HepG2 (cell line): Measurements from ENCODE around the gene LRPPRC. TPM values are rescaled to one million over a fixed set of nuclear protein-coding genes. Genes with fewer than 3 reads are reported as not detected.
A peak's percentile ranks its signal among the peaks of the same experiment; 100 is the strongest.

Experiments
- CEBPG ChIP-seq: IDR thresholded peaks from 2 replicates; pipeline ENCODE4 v1.6.1; 2016
- EEA1 ChIP-seq: sonication (generic); formaldehyde crosslinking; IDR thresholded peaks from 2 replicates; pipeline ENCODE4 v1.5.1; 2020; ENCODE audit warnings: mild to moderate bottlenecking, missing genetic modification reagents, borderline replicate concordance
- ETV6 ChIP-seq: sonication (generic); formaldehyde crosslinking; conservative IDR thresholded peaks from 2 replicates; pipeline ENCODE4 v1.4.0; 2020; ENCODE audit warnings: missing genetic modification reagents
- KAT8 ChIP-seq: IDR thresholded peaks from 2 replicates; pipeline ENCODE4 v1.6.1; 2016; ENCODE audit warnings: missing genetic modification reagents, missing compliant biosample characterization
- KLF9 ChIP-seq: IDR thresholded peaks from 2 replicates; pipeline ENCODE4 v1.6.1; 2016; ENCODE audit warnings: low read depth
- KMT2A ChIP-seq: sonication (generic); formaldehyde crosslinking; IDR thresholded peaks from 2 replicates; pipeline ENCODE4 v1.4.0; 2020; ENCODE audit warnings: missing genetic modification reagents
- MIXL1 ChIP-seq: IDR thresholded peaks from 2 replicates; pipeline ENCODE4 v1.6.1; 2016
- PAWR ChIP-seq: sonication (generic); formaldehyde crosslinking; IDR thresholded peaks from 2 replicates; pipeline ENCODE4 v1.4.0; 2020; ENCODE audit warnings: missing genetic modification reagents, mild to moderate bottlenecking, borderline replicate concordance
- PTBP1 ChIP-seq: fragments of 200-400 bp; formaldehyde crosslinking; IDR thresholded peaks from 2 replicates; pipeline ENCODE4 v1.6.1; 2018; ENCODE audit warnings: low read length, low read depth; ENCODE audit not compliant: poor library complexity, severe bottlenecking
- RXRA ChIP-seq: sonication (generic); formaldehyde crosslinking; IDR thresholded peaks from 2 replicates; pipeline ENCODE4 v1.5.1; 2020; ENCODE audit warnings: missing genetic modification reagents
- TCF7L2 ChIP-seq: IDR thresholded peaks from 2 replicates; pipeline ENCODE4 v1.6.1; 2011; ENCODE audit warnings: mild to moderate bottlenecking, low read depth, low read length, moderate library complexity
- U2AF2 ChIP-seq: fragments of 200-400 bp; formaldehyde crosslinking; IDR thresholded peaks from 2 replicates; pipeline ENCODE4 v1.6.1; 2017; ENCODE audit warnings: low read depth, mild to moderate bottlenecking, low read length
- ZNF142 ChIP-seq: sonication (generic); formaldehyde crosslinking; IDR thresholded peaks from 2 replicates; pipeline ENCODE4 v1.4.0; 2020; ENCODE audit warnings: missing genetic modification reagents
- ZNF232 ChIP-seq: sonication (generic); formaldehyde crosslinking; IDR thresholded peaks from 2 replicates; pipeline ENCODE4 v1.4.0; 2020; ENCODE audit warnings: missing genetic modification reagents, borderline replicate concordance
- ZNF24 ChIP-seq: fragments of 450-650 bp; IDR thresholded peaks from 2 replicates; pipeline ENCODE4 v1.6.1; 2017; ENCODE audit warnings: antibody characterized with exemption, mild to moderate bottlenecking
- ZNF260 ChIP-seq: sonication (generic); formaldehyde crosslinking; IDR thresholded peaks from 2 replicates; pipeline ENCODE4 v1.4.0; 2020; ENCODE audit warnings: missing genetic modification reagents, low read depth, mild to moderate bottlenecking, borderline replicate concordance
- ZNF331 ChIP-seq: sonication (generic); formaldehyde crosslinking; IDR thresholded peaks from 2 replicates; pipeline ENCODE4 v1.4.0; 2020; ENCODE audit warnings: missing genetic modification reagents
- ZNF850 ChIP-seq: sonication (generic); formaldehyde crosslinking; conservative IDR thresholded peaks from 2 replicates; pipeline ENCODE4 v1.9.0; 2021; ENCODE audit warnings: mild to moderate bottlenecking, missing genetic modification reagents
- ZNF883 ChIP-seq: sonication (generic); formaldehyde crosslinking; IDR thresholded peaks from 2 replicates; pipeline ENCODE4 v1.5.1; 2020; ENCODE audit warnings: mild to moderate bottlenecking, missing genetic modification reagents; ENCODE audit errors: not compliant biosample characterization
- polyA plus RNA-seq, 8 experiments: library from polyadenylated mRNA; depleted of rRNA in 3 of 8; stranded (reverse) in 7 of 8; unstranded in 1 of 8; fragments of >200 nt; fragmentation: Illumina TruSeq in 4 of 8; extraction: Trizol in 4 of 8; gene quantifications; 2 replicates each; pipeline versions ENCODE4 v1.2.1 to v1.2.3, GENCODE V29; 2011 to 2016; ENCODE audit warnings: low read depth in 4 of 8, missing spikeins in 1 of 8, mixed read lengths in 1 of 8; ENCODE audit not compliant: insufficient read depth in 1 of 8
- total RNA-seq, 5 experiments: library from RNA; depleted of rRNA; stranded (reverse); fragments of >200 nt; fragmentation: Illumina TruSeq; extraction: Trizol; gene quantifications; 2 replicates each; pipeline ENCODE4 v1.2.3, GENCODE V29; 2016; ENCODE audit warnings: low read depth in 1 of 5
- TF ChIP-seq, protein P1 (sequence below): IDR thresholded peaks from 2 replicates; pipeline ENCODE4 v1.6.1; 2012; ENCODE audit warnings: low read length, improper control_type of control experiment
- TF ChIP-seq, protein P2 (sequence below): sonication (generic); formaldehyde crosslinking; IDR thresholded peaks from 2 replicates; pipeline ENCODE4 v1.5.0; 2020; ENCODE audit warnings: missing genetic modification reagents, mild to moderate bottlenecking, borderline replicate concordance

LRPPRC gene
- total and polyA plus RNA-seq, 2 of the 13 experiments (the other 11 are each of a cell fraction or from before 2014, with no cell fraction given), result 117 to 167 TPM

DNA sequence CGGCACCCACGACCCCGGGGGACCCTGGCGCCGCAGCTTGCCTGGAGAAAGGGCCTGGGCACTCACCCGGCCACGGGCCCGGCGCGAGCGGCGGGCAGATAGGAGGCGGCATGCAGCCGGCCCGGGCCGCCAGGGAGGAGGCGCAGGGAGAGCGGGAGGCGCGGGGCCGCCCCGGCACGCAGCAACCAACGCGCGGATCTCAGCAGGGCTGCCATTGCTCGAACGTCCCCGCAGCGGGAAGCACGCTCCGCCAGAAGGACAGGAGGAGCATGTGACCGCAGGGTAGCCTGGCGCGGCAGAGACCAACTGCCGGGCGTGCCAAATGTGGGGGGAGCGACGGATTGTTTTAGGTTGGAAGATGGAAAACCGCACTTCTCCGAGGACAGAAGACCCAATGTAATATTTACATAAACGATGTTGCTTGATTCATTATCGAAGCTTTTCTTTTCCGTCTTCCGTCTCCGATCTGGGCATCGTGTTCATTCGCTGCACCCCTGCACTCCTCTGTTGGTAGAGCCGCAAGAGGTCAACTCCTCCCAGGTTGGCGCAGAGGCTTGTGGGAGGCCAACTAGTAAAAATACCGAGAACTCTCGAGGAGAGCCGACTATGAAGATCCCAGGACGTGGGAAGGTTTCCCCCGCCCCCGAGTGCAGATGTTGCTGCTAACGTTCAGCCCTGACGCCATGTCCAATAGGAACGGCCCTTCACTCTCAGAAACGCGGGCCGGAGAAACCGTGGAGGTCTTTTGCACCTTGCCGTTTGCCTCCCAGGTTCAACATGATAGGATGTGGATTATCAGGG lies at the start of gene LRPPRC (continued):
- TF ChIP-seq TCF7L2 (no peak), KLF9 (no peak; the same call in 1 of the 2 replicates), RXRA (CRISPR knock-in tag) (no peak), EEA1 (peak; percentile 96), U2AF2 (0 out of 2 replicates have a peak, but pooled peaks have one; percentile 67), ZNF24 (no peak), KAT8 (CRISPR knock-in tag) (peak; percentile 96; the same call in 1 of the 2 replicates), ZNF260 (no peak), ZNF850 (0 out of 2 replicates have a peak, but pooled peaks have one; percentile 41), ZNF331 (CRISPR knock-in tag) (no peak; the same call in none of the 2 replicates), PTBP1 (no peak), PAWR (CRISPR knock-in tag) (no peak), KMT2A (CRISPR knock-in tag) (peak; percentile 74), ZNF142 (CRISPR knock-in tag) (no peak), ZNF883 (CRISPR knock-in tag) (no peak), MIXL1 (CRISPR knock-in tag) (peak; percentile 50; the same call in 1 of the 2 replicates), ETV6 (0 out of 2 replicates have a peak, but pooled peaks have one; percentile 26), ZNF232 (peak; percentile 62; the same call in 1 of the 2 replicates), CEBPG (CRISPR knock-in tag) (peak; percentile 41; the same call in 1 of the 2 replicates)
- TF ChIP-seq, protein P1, sequence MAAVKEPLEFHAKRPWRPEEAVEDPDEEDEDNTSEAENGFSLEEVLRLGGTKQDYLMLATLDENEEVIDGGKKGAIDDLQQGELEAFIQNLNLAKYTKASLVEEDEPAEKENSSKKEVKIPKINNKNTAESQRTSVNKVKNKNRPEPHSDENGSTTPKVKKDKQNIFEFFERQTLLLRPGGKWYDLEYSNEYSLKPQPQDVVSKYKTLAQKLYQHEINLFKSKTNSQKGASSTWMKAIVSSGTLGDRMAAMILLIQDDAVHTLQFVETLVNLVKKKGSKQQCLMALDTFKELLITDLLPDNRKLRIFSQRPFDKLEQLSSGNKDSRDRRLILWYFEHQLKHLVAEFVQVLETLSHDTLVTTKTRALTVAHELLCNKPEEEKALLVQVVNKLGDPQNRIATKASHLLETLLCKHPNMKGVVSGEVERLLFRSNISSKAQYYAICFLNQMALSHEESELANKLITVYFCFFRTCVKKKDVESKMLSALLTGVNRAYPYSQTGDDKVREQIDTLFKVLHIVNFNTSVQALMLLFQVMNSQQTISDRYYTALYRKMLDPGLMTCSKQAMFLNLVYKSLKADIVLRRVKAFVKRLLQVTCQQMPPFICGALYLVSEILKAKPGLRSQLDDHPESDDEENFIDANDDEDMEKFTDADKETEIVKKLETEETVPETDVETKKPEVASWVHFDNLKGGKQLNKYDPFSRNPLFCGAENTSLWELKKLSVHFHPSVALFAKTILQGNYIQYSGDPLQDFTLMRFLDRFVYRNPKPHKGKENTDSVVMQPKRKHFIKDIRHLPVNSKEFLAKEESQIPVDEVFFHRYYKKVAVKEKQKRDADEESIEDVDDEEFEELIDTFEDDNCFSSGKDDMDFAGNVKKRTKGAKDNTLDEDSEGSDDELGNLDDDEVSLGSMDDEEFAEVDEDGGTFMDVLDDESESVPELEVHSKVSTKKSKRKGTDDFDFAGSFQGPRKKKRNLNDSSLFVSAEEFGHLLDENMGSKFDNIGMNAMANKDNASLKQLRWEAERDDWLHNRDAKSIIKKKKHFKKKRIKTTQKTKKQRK, result no peak
- TF ChIP-seq, protein P2, sequence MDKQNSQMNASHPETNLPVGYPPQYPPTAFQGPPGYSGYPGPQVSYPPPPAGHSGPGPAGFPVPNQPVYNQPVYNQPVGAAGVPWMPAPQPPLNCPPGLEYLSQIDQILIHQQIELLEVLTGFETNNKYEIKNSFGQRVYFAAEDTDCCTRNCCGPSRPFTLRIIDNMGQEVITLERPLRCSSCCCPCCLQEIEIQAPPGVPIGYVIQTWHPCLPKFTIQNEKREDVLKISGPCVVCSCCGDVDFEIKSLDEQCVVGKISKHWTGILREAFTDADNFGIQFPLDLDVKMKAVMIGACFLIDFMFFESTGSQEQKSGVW (CRISPR knock-in tag), result no peak
